ENCODE measurements around the gene NF2. TPM values are rescaled to one million over a fixed set of nuclear protein-coding genes. Genes with fewer than 3 reads are reported as not detected.

NF2 gene
- total RNA-seq, 1 donor from 2014 or later: 110 TPM

DNA sequence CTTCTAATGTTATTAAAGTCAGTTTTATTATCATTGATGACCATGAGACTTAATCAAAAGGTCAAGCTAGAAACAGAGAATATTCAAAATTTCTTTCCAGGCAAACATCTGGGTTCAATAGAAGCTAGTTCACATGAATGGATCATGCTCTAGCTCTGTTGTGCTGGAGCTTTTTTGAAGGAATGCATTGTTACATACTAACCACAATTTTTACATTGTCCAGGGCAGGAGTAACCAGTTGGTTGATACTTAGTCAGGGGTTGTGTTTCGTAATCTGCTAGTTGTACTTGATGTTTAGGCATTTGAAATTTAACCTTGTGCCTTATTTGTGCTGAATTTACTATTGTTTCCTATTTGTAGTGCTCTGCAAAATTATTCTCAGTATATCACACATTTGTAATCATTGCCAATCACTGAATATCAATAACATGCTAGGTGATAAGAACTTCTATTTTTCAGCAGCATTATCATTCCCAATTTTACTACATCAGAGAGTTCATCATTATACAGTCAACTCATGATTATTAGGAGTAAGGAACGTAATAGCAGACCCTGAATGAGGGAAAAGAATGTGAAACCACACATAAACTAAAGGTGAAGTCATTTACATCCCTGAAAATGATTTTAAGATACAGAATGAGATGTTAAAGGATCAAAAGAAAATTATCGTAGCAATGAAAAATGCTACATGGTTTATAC is 23.2 kb downstream of the NF2 start:
- Histone ChIP-seq H3K27me3 (ENCODE audit: control insufficient read depth, insufficient read depth, low read length) (no peaks in the 10 kb centered on the region), H3K4me3 (ENCODE audit: low read depth, low read length) (no peak overlapping the region)
- DNase-seq (ENCODE audit: low read depth): peak; percentile 45

DNA sequence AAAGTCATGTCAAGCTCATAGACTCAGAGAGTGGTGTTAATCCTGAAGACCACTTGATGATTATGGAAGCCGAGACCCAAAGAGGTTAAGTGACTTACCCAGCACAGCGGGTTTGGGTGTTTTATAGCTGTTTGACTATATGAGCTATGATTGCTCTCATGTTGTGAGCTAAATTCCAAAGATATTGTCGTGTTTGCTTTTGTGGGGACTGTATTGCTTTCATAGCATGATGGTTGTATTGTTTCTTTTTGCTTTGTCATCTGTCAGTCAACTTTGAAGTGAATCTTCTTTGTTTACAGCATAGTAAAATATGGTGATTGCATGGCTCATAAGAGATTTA is 23.7 kb downstream of the NF2 start:
- Histone ChIP-seq H3K36me3 (ENCODE audit: control insufficient read depth, insufficient read depth, low read length) (no peaks in the 10 kb centered on the region), H3K4me3 (ENCODE audit: low read depth, low read length) (no peak overlapping the region), H3K27me3 (ENCODE audit: control insufficient read depth, insufficient read depth, low read length) (no peaks in the 10 kb centered on the region)
- TF ChIP-seq, protein P1, sequence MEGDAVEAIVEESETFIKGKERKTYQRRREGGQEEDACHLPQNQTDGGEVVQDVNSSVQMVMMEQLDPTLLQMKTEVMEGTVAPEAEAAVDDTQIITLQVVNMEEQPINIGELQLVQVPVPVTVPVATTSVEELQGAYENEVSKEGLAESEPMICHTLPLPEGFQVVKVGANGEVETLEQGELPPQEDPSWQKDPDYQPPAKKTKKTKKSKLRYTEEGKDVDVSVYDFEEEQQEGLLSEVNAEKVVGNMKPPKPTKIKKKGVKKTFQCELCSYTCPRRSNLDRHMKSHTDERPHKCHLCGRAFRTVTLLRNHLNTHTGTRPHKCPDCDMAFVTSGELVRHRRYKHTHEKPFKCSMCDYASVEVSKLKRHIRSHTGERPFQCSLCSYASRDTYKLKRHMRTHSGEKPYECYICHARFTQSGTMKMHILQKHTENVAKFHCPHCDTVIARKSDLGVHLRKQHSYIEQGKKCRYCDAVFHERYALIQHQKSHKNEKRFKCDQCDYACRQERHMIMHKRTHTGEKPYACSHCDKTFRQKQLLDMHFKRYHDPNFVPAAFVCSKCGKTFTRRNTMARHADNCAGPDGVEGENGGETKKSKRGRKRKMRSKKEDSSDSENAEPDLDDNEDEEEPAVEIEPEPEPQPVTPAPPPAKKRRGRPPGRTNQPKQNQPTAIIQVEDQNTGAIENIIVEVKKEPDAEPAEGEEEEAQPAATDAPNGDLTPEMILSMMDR (IDR thresholded peaks at IDR 0.05; ENCODE audit: insufficient read depth, low read length, poor library complexity, severe bottlenecking): no peak
- no peak for DNase-seq (ENCODE audit: low read depth)

More for the DNA sequence above, 23.2 kb downstream of the NF2 start:
- H3K36me3 ChIP-seq (ENCODE audit: control insufficient read depth, insufficient read depth, low read length): no peaks in the 10 kb centered on the region
- TF ChIP-seq, protein P1 (IDR thresholded peaks at IDR 0.05; ENCODE audit: insufficient read depth, low read length, poor library complexity, severe bottlenecking): no peak

DNA sequence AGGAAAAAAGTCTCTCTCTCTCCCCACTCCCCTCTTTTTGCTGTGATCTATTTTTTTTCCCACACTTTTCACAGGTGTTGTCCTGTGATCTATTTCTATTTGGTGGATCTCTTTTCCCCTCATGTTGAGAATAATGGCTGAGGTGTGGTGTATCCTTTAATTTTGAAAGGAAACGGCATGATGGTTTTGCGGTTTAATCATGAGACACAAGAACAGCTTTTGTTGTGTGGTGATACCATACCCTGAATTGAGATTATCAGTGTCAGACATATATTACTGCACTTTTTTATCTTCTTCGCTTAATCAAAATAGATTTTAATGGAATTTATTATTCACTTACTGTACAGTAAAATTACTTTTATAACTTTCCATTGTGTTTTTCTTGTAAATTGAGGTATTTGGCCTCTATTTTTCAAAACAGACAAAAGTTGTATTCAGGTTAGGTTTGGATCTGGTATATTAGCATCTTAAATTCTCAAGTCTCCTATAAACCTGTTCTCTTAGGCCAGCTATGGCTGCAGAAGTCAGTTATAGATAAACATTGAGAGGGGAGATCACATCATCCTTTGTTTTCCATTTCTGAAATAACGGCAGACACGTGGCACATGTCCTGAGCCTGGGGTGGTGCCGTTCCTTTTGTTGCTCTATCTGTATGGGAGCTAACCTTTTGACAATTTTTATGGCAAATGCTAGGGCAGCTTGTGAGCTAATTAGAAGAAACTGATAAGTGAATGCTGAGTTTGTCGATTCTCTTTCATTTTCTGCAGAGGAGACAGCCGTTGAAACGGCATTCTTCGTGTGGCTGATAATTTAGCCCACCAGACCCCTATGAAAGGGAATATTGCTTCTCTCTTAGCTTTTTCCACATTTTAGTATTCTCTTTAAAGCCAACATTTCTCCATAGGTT is 25.8 kb downstream of the NF2 start:
- Histone ChIP-seq H3K27me3 (ENCODE audit: control insufficient read depth, insufficient read depth, low read length) (no peaks in the 10 kb centered on the region), H3K36me3 (ENCODE audit: control insufficient read depth, insufficient read depth, low read length) (no peaks in the 10 kb centered on the region), H3K4me3 (ENCODE audit: low read depth, low read length) (no peak overlapping the region)
- DNase-seq (ENCODE audit: low read depth): no peak
- TF ChIP-seq, protein P1 (IDR thresholded peaks at IDR 0.05; ENCODE audit: insufficient read depth, low read length, poor library complexity, severe bottlenecking): no peak

DNA sequence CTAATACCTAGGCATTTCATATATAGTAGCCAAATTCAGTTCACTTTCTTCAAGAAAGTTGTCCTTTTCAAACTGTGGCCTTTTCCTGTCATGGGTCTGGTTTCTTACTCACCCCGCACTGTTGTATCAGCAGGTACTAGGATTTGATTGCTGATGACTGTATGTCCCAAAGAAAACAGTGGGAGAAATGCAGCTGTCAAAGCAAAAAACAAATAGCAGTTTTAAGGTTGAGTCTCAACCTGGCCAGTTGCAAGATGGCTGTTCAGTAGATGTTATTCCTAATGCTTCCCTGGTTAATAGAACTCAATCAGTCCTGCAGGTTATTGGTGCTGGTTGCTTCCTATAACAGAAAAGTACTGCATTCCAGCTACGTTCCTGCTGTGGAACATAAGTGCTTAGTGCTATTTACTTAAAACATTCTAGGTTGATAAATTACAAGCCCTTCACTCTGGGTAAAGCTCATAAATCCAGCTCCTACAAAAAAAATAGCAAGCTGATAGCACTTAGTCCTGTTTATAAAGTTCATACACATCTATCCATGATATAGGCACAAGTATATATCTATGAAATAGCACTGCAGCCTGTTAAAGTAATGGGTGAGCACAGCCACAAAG is 26.6 kb downstream of the NF2 start:
- no peak for DNase-seq (ENCODE audit: low read depth)
- TF ChIP-seq, protein P1 (IDR thresholded peaks at IDR 0.05; ENCODE audit: insufficient read depth, low read length, poor library complexity, severe bottlenecking): no peak
- Histone ChIP-seq H3K36me3 (ENCODE audit: control insufficient read depth, insufficient read depth, low read length) (no peaks in the 10 kb centered on the region), H3K4me3 (ENCODE audit: low read depth, low read length) (no peak overlapping the region), H3K27me3 (ENCODE audit: control insufficient read depth, insufficient read depth, low read length) (no peaks in the 10 kb centered on the region)

DNA sequence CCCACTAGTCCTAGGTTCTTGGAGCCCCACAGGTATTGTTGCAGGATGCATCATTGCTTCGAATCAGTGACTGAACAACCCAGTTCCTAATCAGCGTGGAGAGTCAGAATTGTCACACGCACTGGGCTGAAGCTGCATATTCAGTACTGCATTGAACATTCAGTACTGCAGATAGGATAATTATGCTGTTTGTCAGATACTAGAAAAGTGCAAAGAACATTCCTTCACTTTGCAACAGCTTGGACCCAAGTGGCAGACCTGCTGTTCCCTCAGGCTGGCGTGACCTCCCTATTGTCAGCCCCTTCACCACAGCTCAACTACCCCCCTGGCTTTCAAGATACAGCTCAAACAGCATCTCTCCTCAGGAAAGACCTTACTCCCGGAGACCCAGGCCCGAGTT is 27.6 kb downstream of the NF2 start:
- no peak overlapping the region for H3K4me3 ChIP-seq (ENCODE audit: low read depth, low read length)
- TF ChIP-seq, protein P1 (IDR thresholded peaks at IDR 0.05; ENCODE audit: insufficient read depth, low read length, poor library complexity, severe bottlenecking): no peak
- no peaks in the 10 kb centered on the region for H3K27me3 ChIP-seq (ENCODE audit: control insufficient read depth, insufficient read depth, low read length)
- H3K36me3 ChIP-seq (ENCODE audit: control insufficient read depth, insufficient read depth, low read length): no peaks in the 10 kb centered on the region
- no peak for DNase-seq (ENCODE audit: low read depth)
